Measurements from ENCODE around the gene ZNF408.

The ZNF408 gene

DNA sequence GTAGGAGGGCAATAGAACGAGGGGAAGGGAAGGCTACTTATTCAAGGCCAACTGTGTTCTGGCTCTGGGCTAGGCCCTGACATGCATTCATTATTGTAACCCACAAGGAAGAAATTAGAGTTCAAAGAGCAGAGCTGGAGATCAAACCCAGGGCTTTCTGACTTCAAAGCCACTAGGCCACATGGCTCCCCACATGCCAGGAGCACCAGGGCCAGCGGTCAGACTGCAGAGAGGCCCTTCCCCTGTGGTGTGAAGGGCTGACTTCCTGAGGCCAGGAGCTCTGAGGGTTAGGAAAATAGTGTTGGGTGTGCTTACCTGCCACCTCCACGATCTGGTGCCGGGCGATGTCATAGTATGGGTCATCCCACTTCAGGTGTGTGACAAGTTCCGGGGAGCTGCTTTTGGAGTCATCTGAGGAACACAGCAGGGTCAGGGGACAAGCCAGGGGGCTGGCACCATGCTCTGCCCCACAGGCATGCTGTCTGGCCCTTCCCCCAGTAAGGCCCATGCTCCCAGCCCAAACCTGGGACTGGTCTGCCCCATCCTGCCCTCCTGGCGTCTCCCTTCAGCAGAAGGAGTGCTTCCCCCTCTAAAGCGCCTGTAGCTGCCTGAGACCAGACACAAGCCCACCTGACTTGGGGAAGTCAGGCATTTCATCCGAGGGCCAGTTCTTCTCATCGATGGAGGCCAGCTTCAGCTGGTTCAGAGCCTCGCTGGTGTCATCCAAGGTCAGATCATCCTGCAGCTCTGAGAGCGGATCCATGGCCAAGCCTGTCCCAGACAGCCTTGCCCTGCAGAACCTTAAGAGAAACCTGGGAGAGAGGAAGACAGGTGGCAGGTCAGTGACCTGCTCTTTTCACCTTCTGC is 5.3 kb upstream of the ZNF408 start:
- H3K27me3 ChIP-seq (ENCODE audit: insufficient read depth, low read length): no peaks in the 10 kb centered on the region
- no peak for TF ChIP-seq EZH2 (IDR thresholded peaks at IDR 0.05; ENCODE audit: borderline replicate concordance, low read length)
- TF ChIP-seq, protein P1, sequence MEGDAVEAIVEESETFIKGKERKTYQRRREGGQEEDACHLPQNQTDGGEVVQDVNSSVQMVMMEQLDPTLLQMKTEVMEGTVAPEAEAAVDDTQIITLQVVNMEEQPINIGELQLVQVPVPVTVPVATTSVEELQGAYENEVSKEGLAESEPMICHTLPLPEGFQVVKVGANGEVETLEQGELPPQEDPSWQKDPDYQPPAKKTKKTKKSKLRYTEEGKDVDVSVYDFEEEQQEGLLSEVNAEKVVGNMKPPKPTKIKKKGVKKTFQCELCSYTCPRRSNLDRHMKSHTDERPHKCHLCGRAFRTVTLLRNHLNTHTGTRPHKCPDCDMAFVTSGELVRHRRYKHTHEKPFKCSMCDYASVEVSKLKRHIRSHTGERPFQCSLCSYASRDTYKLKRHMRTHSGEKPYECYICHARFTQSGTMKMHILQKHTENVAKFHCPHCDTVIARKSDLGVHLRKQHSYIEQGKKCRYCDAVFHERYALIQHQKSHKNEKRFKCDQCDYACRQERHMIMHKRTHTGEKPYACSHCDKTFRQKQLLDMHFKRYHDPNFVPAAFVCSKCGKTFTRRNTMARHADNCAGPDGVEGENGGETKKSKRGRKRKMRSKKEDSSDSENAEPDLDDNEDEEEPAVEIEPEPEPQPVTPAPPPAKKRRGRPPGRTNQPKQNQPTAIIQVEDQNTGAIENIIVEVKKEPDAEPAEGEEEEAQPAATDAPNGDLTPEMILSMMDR (IDR thresholded peaks at IDR 0.05; ENCODE audit: low read length): no peak
- H3K9me3 ChIP-seq (ENCODE audit: low read length): no peaks in the 10 kb centered on the region
- peaks cover 38% of the 10 kb centered on the region for H3K36me3 ChIP-seq (ENCODE audit: insufficient read depth, low read length)
- no peaks in the 10 kb centered on the region for H3F3A ChIP-seq (ENCODE audit: insufficient read depth, low read length)
- no peak overlapping the region for H3K4me3 ChIP-seq (ENCODE audit: low read depth, low read length, poor library complexity, severe bottlenecking)
- H2AFZ ChIP-seq (ENCODE audit: low read length): no peak overlapping the region
- no peaks in the 10 kb centered on the region; the same call in 1 of the 2 replicates for H3K79me2 ChIP-seq (ENCODE audit: insufficient read depth, low read length)
- H3K27ac ChIP-seq (ENCODE audit: low read depth, low read length, poor library complexity, severe bottlenecking): no peak overlapping the region
- H3K4me1 ChIP-seq (ENCODE audit: insufficient read depth, low read length, severe bottlenecking): peaks cover 11% of the 10 kb centered on the region
- no peaks in the 10 kb centered on the region for H4K20me1 ChIP-seq (ENCODE audit: insufficient read depth, low read length)
- H3K4me2 ChIP-seq (ENCODE audit: low read length): no peak overlapping the region
- no peak overlapping the region for H3K9ac ChIP-seq (ENCODE audit: low read length)
- H3K9me2 ChIP-seq (ENCODE audit: low read depth, low read length): no peaks in the 10 kb centered on the region

DNA sequence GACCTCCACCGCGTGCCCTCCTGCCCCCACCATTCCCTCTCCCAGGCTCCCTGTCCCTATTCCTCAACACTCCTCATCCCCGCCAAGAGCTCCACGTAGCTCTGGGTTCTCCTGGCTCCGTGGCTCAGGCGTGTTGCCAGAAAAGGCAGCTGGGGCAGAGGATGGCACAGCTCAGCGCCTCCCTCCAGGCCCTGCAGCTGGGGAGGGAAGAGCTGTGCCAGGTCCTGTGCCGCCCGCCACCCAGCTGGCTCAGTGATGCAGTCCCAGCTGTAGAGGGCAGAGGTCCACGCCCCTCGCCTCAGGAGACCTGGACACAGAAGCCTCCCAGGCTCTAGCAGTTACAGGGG is 4.6 kb upstream of the ZNF408 start:
- H3K4me1 ChIP-seq (ENCODE audit: insufficient read depth, low read length, severe bottlenecking): peaks cover 11% of the 10 kb centered on the region
- no peaks in the 10 kb centered on the region for H3K27me3 ChIP-seq (ENCODE audit: insufficient read depth, low read length)
- no peaks in the 10 kb centered on the region for H3F3A ChIP-seq (ENCODE audit: insufficient read depth, low read length)
- peaks cover 3% of the 10 kb centered on the region for H3K79me2 ChIP-seq (ENCODE audit: insufficient read depth, low read length)
- H3K9ac ChIP-seq (ENCODE audit: low read length): no peak overlapping the region
- peaks cover 38% of the 10 kb centered on the region for H3K36me3 ChIP-seq (ENCODE audit: insufficient read depth, low read length)
- no peak overlapping the region for H3K4me3 ChIP-seq (ENCODE audit: low read depth, low read length, poor library complexity, severe bottlenecking)
- no peaks in the 10 kb centered on the region for H3K9me3 ChIP-seq (ENCODE audit: low read length)
- H4K20me1 ChIP-seq (ENCODE audit: insufficient read depth, low read length): no peaks in the 10 kb centered on the region
- H3K4me2 ChIP-seq (ENCODE audit: low read length): no peak overlapping the region
- no peak overlapping the region for H3K27ac ChIP-seq (ENCODE audit: low read depth, low read length, poor library complexity, severe bottlenecking)
- TF ChIP-seq, protein P1 (IDR thresholded peaks at IDR 0.05; ENCODE audit: low read length): no peak
- no peak for TF ChIP-seq EZH2 (IDR thresholded peaks at IDR 0.05; ENCODE audit: borderline replicate concordance, low read length)
- no peaks in the 10 kb centered on the region for H3K9me2 ChIP-seq (ENCODE audit: low read depth, low read length)
- no peak overlapping the region for H2AFZ ChIP-seq (ENCODE audit: low read length)

GRCh38 chr11:46697303-46697702 is 3.5 kb upstream of the ZNF408 start:
- TF ChIP-seq, protein P1 (IDR thresholded peaks at IDR 0.05; ENCODE audit: low read length): no peak
- TF ChIP-seq EZH2 (IDR thresholded peaks at IDR 0.05; ENCODE audit: borderline replicate concordance, low read length): no peak
- no peaks in the 10 kb centered on the region for H3F3A ChIP-seq (ENCODE audit: insufficient read depth, low read length)
- H3K9ac ChIP-seq (ENCODE audit: low read length): no peak overlapping the region
- peaks cover 22% of the 10 kb centered on the region for H3K4me1 ChIP-seq (ENCODE audit: insufficient read depth, low read length, severe bottlenecking)
- H3K27ac ChIP-seq (ENCODE audit: low read depth, low read length, poor library complexity, severe bottlenecking): no peak overlapping the region
- peaks cover 10% of the 10 kb centered on the region for H3K79me2 ChIP-seq (ENCODE audit: insufficient read depth, low read length)
- H3K27me3 ChIP-seq (ENCODE audit: insufficient read depth, low read length): no peaks in the 10 kb centered on the region
- peaks cover 33% of the 10 kb centered on the region for H3K36me3 ChIP-seq (ENCODE audit: insufficient read depth, low read length)
- H4K20me1 ChIP-seq (ENCODE audit: insufficient read depth, low read length): no peaks in the 10 kb centered on the region
- H3K4me3 ChIP-seq (ENCODE audit: low read depth, low read length, poor library complexity, severe bottlenecking): no peak overlapping the region
- no peaks in the 10 kb centered on the region for H3K9me2 ChIP-seq (ENCODE audit: low read depth, low read length)
- no peaks in the 10 kb centered on the region for H3K9me3 ChIP-seq (ENCODE audit: low read length)
- no peak overlapping the region for H2AFZ ChIP-seq (ENCODE audit: low read length)
- H3K4me2 ChIP-seq (ENCODE audit: low read length): no peak overlapping the region
